ENCODE results near the gene CMIP.

GRCh38 chr16:81546781-81547180 lies 102.2 kb downstream of the CMIP start:
- TF ChIP-seq CTCF (IDR thresholded peaks at IDR 0.05) = no peak
- TF ChIP-seq POLR2A (IDR thresholded peaks at IDR 0.05) = no peak

All from Peyer's patch (tissue), 4 donors.